Stimulated activated CD4-positive, alpha-beta T cell treated with anti-CD3 and anti-CD28 coated beads, Interleukin-4, amount 100 ng/mL, for 4 hours (primary cell): ENCODE results near the gene HRG.
"Not testable (repeated sequence)": the region's sequence is repeated elsewhere in the genome, so short reads cannot be mapped to it uniquely, and the experiment has no call there.

Experiments
- DNase-seq, 2 experiments: peaks; one replicate each; pipeline ENCODE4 v3.0.0-alpha.2; 2020

Gene HRG

GRCh38 chr3:186665625-186666188, at the start of gene HRG:
TSS of gene HRG (plus strand) at chr3:186666014. CDS start at chr3:186666032, 18 bp downstream.
- DNase-seq: no peak

- no peak for DNase-seq
These were observed 49.6 kb upstream of the HRG start for GRCh38 chr3:186616299-186616617.

- DNase-seq: peak; percentile 79 to 83
These were observed 48.5 kb upstream of the HRG start for GRCh38 chr3:186617036-186617946.

GRCh38 chr3:186618318-186618938, 47.4 kb upstream of the HRG start:
- DNase-seq: no peak

GRCh38 chr3:186619787-186620212, 46.0 kb upstream of the HRG start:
- DNase-seq: no peak

GRCh38 chr3:186620213-186621092, 45.4 kb upstream of the HRG start:
- no peak for DNase-seq

- DNase-seq: no peak
These were observed 43.7 kb upstream of the HRG start for GRCh38 chr3:186621894-186622650.

- DNase-seq: no peak
These were observed 43.0 kb upstream of the HRG start for GRCh38 chr3:186622651-186623310.

GRCh38 chr3:186624598-186624997, 41.2 kb upstream of the HRG start:
- no peak for DNase-seq

- DNase-seq: no peak
These were observed 40.2 kb upstream of the HRG start for GRCh38 chr3:186625600-186626042.

GRCh38 chr3:186626254-186626847, 39.5 kb upstream of the HRG start:
- DNase-seq: no peak

GRCh38 chr3:186627852-186628414, 37.9 kb upstream of the HRG start:
- DNase-seq: no peak

- no peak for DNase-seq
These were observed 37.1 kb upstream of the HRG start for GRCh38 chr3:186628756-186629155.

GRCh38 chr3:186630950-186631641, 34.7 kb upstream of the HRG start:
- DNase-seq: no peak

- DNase-seq: no peak
These were observed 32.3 kb upstream of the HRG start for GRCh38 chr3:186633481-186633880.

- DNase-seq: not testable (repeated sequence)
These were observed 31.6 kb upstream of the HRG start for GRCh38 chr3:186634207-186634606.

GRCh38 chr3:186635532-186635931, 30.3 kb upstream of the HRG start:
- DNase-seq: no peak

- no peak for DNase-seq
These were observed 29.3 kb upstream of the HRG start for GRCh38 chr3:186636536-186636935.

- no peak for DNase-seq
These were observed 28.1 kb upstream of the HRG start for GRCh38 chr3:186637686-186638085.

GRCh38 chr3:186638259-186638658, 27.6 kb upstream of the HRG start:
- DNase-seq: no peak
